Stimulated activated CD8-positive, alpha-beta memory T cell treated with anti-CD3 and anti-CD28 coated beads, Interleukin-7, amount 100 ng/mL, for 48 hours (primary cell): ENCODE measurements around the gene HILPDA.
"Not testable (repeated sequence)": the region's sequence is repeated elsewhere in the genome, so short reads cannot be mapped to it uniquely, and the experiment has no call there.

Experiments
- DNase-seq, 2 donors: peaks; one replicate each; pipeline ENCODE4 v3.0.0-alpha.2; 2020; ENCODE audit warnings: low read depth in 1 of 2; ENCODE audit errors: extremely low read depth in 1 of 2

HILPDA gene

DNA sequence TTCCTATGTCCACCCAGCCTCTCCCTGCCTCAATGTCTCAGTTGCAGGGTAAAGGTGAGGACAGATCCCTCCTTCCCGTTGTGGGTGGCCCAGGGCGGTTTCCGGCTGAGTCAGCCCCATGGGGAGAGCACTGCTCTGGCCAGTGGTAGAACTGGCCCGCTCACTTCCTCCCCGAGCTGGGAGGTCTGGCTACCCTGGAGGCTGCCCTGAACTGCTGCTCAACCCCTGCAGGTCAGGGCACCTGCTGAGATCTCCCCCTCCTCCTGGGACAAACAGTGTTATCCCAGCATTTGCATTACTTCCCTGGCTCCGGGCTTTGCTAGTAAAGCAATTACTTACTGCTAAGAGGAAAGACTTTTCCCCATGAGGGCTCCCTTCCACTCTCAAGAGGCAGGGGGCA, 24.5 kb upstream of the HILPDA start:
- DNase-seq, result no peak

- DNase-seq, result no peak
These were observed 23.9 kb upstream of the HILPDA start for GRCh38 chr7:128431754-128432153.

DNA sequence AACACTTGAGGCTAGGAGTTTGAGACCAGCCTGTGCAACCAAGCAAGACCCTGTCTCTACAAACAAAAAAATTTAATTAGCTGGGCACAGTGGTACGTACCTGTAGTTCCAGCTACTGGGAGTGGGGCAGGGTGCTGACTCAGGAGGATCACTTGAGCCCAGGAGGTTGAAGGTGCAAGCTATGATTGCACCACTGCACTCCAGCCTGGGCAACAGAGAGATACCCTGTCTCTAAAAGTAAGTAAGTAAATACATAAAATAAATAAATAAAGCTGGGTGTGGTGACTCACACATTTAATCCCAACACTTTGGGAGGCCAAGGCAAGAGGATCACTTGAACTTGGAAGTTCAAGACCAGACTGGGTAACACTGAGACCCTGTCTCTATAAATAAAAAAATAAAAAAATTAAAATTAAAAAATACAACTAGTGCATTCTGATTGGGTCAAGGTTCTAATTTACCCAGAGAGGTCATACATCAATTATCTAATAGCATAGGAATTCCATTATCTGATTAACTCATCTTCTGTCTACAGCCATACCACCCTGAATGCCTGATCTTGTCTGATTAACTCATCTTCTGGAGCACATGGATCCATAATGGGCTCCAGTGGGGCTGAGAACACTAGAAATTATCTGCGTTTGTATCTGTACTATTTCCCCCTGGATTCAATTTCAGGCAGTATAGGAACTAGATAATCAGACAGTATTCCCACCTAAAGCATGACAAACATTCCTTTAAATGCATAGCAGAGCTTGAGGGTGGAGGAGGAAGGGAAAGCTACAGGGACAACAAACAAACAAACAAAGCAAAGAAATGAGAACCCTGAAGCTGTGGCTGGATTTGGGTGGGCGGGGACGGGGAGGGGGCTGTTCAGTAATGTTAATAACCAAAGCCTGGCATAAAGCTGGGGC, 21.0 kb upstream of the HILPDA start:
- DNase-seq, result no peak

GRCh38 chr7:128435327-128435686, 20.4 kb upstream of the HILPDA start:
- no peak for DNase-seq

- no peak for DNase-seq
These were observed 18.0 kb upstream of the HILPDA start for GRCh38 chr7:128437426-128438332.

DNA sequence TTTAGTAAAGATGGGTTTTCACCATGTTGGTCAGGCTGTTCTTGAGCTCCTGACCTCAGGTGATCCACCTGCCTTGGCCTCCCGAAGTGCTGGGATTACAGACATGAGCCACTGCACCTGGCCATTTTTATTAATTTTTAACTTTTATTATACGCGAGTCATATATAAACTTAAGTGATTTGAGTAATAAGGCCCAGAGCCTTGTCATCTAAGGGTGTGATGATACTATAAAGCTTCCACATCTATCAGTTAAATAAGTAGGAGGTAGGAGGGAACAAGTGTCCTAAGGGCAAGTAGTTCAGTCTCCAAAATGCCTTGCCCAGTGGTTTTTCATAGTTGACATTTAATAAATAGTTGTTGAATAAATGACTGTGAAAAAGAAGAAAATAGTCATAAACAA, 13.3 kb upstream of the HILPDA start:
- no peak for DNase-seq

- DNase-seq, result no peak
These were observed 11.7 kb upstream of the HILPDA start for GRCh38 chr7:128443831-128444600.

DNA sequence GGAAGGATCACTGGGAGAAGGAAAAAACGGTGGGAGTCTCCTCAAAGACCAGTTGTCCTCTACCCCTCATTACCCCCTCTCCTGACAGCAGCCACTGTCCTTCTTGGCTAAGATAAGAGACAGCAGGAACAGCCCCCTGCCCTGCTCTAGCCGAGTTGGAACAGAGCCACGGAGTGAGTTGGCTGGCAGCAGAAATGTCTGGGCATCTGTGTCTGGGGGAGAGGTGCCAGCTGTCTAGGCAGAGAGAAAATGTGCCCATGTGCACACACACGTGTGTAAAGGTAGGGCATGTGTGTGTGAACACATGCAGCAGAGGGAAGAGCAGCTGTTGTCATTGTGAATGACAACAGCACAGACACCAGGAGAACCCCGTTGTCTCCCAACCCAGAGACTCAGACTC, 9.4 kb upstream of the HILPDA start:
- no peak for DNase-seq

GRCh38 chr7:128447941-128448564, 7.6 kb upstream of the HILPDA start:
- DNase-seq, result no peak

DNA sequence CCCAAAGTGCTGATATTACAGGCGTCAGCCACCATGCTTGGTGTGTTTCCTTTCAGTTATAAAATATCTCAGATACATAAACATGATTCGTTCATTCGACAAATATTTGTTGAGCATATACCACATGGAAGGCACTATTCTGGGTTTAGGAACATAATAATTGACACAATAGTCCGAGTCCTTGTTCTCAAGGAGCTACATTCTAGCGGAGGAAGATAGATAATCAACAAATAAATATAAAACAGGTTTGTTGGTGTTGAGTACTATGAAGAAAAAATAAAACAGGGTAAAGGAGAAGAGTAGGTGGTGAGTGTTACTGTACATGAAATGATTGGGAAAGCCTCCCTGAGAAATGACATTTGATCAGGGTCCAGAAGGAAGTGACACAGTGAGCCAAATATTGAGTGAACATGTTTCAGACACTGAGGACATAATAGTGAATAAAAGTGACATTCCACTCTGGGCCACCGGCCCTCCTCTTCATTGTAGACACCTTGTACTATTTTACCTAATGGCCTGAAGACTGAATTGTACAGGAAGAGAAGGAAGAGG, 6.9 kb upstream of the HILPDA start:
- no peak for DNase-seq

- no peak for DNase-seq
These were observed 5.3 kb upstream of the HILPDA start for GRCh38 chr7:128450409-128450808.

DNA sequence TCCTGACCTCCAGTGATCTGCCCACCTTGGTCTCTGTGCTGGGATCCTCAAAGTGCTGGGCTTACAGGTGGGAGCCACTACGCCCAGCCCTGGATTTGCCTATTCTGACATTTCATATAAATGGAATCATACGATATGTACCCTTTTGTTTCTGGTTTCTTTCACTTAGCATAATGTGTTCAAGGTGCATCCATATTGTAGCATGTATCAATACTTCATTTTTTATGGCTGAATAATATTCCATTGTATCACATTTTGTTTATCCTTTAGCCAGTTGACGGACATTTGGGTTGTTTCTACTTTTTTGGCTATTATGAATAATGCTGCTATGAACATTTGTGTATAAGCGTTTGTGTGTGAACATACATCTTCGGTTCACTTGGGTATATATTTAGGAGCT, 4.8 kb upstream of the HILPDA start:
- DNase-seq, result no peak

DNA sequence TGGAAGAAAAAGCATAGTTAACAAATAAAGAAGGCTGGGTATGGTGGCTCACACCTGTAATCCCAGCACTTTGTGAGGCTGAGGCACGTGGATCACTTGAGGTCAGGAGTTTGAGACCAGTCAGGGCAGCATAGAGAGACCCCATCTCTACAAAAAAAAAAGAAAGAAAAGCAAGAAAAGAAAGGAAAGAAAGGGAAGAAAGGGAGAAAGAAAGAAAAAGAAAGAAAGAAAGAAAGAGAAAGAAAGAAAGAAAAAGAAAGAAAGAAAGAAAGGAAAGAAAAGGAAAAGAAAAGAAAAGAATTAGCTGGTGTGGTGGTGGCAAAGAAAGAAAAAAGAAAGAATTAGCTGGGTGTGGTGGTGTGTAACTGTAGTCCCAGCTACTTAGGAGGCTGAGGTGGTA, 3.1 kb upstream of the HILPDA start:
- no peak for DNase-seq

GRCh38 chr7:128453836-128454804, 1.6 kb upstream of the HILPDA start:
- no peak for DNase-seq

DNA sequence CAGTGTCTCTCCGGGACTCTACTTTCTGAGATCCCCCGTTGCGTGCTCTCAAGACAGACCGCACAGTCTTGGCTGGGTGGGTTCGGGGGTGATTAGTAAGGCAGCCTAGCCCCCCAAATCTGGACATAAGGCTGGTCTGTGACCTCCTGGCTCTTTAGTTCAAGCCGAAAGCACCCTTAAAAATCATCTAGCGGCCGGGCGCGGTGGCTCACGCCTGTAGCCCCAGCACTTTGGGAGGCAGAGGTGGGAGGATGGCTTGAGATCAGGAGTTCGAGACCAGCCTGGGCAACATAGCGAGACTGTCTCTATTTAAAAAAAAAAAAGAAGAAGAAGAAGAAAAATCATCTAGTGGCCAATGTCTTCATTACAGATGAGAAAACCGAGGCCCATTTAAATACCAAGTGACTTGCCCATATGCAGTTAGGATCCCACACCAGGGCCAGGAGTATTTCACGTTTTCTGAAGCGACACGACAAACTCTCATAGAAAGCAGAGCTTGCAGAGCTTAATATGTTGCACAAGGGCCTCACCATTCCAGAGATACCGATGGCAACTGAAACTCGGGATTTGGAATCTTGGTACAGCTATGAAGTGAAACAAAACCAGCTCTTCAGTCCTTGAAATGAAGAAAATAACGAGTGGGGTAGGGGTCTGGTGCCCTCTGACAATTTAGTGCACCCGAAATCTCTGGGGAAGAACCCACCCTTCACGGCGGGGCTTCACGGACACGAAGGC, 703 bp upstream of the HILPDA start:
- DNase-seq, result no peak

DNA sequence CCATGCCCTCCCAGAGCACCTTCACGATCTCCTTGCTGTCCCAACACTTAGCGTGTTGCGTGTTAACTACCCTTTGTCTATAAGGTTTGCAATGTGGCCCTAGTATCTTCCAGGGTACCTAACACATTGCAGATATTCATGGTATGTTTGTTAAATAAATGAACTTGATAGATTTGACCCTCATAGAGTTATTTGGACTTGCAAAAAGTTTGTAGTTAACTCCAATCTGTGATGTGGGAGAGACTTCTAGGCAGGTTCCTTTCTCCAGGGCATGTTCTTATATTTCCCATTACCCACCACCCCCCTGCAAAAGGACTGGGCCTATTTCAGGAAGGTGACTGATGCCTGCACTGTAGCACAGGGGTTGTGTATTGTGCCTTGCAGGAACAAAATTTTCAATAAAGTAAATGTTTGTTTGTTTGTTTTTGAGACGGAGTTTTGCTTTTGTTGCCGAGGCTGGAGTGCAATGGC, 612 bp downstream of the HILPDA start:
- DNase-seq, result no peak

DNA sequence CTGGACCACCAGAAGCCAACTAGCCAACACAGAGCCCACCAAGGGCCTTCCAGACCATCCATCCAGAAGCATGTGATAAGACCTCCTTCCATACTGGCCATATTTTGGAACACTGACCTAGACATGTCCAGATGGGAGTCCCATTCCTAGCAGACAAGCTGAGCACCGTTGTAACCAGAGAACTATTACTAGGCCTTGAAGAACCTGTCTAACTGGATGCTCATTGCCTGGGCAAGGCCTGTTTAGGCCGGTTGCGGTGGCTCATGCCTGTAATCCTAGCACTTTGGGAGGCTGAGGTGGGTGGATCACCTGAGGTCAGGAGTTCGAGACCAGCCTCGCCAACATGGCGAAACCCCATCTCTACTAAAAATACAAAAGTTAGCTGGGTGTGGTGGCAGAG, 1.7 kb downstream of the HILPDA start:
- not testable (repeated sequence) for DNase-seq

- DNase-seq, result peak in 1 of 2 donors; percentile 40
These were observed 3.3 kb downstream of the HILPDA start for GRCh38 chr7:128458956-128459355.
